Measurements from ENCODE around the gene GFRA1. TPM values are rescaled to one million over a fixed set of nuclear protein-coding genes. Genes with fewer than 3 reads are reported as not detected.

GFRA1 gene
- total RNA-seq, 4 donors from 2014 or later = 21.0 to 62.5 (median 59.3) TPM

GRCh38 chr10:116030576-116030975 is 242.4 kb downstream of the GFRA1 start:
- ATAC-seq = no peak
- no peak overlapping the region for H3K4me3 ChIP-seq
- no peaks in the 10 kb centered on the region for H3K27me3 ChIP-seq
- 33 to 40% methylated on average over 1 to 2 of the region's 3 CpGs for WGBS, 2 donors (ENCODE audit: low coverage in 1 of 2)
- no peaks in the 10 kb centered on the region for H3K4me1 ChIP-seq
- no peak for TF ChIP-seq EP300 (IDR thresholded peaks at IDR 0.05)
- no peak for TF ChIP-seq POLR2A (IDR thresholded peaks at IDR 0.05)
- TF ChIP-seq POLR2AphosphoS5 (IDR thresholded peaks at IDR 0.05) = no peak
- no peak for TF ChIP-seq CTCF (IDR thresholded peaks at IDR 0.05)
- H3K9me3 ChIP-seq = peaks cover 0 to 17% (median 0%) of the 10 kb centered on the region in 3 donors
- no peaks in the 10 kb centered on the region for H3K36me3 ChIP-seq
- no peak overlapping the region for H3K27ac ChIP-seq

DNA sequence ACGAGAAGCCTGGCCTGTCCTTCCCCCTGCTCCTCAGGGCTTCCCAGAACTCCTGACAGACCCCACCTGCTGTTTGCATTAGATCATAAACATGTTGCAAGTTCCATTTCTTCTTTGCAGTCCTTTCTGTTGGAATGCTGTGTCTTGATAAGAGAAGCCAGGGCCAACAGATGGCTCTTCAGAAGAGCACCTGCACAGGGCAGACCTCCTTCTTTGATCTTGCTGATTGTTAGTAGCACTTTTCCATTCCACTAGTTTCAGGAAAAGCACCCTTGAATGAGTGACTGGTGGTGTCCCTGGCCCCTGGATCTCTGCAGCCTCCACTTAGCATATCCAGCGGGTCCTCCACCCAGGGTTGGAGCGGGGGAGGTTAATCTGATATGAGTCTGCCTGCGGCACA is 243.2 kb downstream of the GFRA1 start:
- no peak for ATAC-seq
- TF ChIP-seq POLR2AphosphoS5 (IDR thresholded peaks at IDR 0.05) (no peak), EP300 (IDR thresholded peaks at IDR 0.05) (no peak), POLR2A (IDR thresholded peaks at IDR 0.05) (no peak), CTCF (IDR thresholded peaks at IDR 0.05) (no peak)
- no peaks in the 10 kb centered on the region for H3K27me3 ChIP-seq
- WGBS, 2 donors (ENCODE audit: low coverage in 1 of 2) = 88% methylated on average over 1 of the region's 4 CpGs; no CpG with 5 or more reads in 1 of the 2 donors
- no peak overlapping the region for H3K27ac ChIP-seq
- no peaks in the 10 kb centered on the region for H3K4me1 ChIP-seq
- H3K4me3 ChIP-seq = no peak overlapping the region
- no peaks in the 10 kb centered on the region for H3K36me3 ChIP-seq
- peaks cover 0 to 9% (median 0%) of the 10 kb centered on the region in 3 donors for H3K9me3 ChIP-seq

- 76 to 86% methylated on average over 5 to 6 of the region's 6 CpGs for WGBS, 2 donors (ENCODE audit: low coverage in 1 of 2)
- no peak overlapping the region for H3K27ac ChIP-seq
- no peaks in the 10 kb centered on the region for H3K4me1 ChIP-seq
- no peak overlapping the region for H3K4me3 ChIP-seq
- no peak for ATAC-seq
- H3K36me3 ChIP-seq = no peaks in the 10 kb centered on the region
- TF ChIP-seq EP300 (IDR thresholded peaks at IDR 0.05) = no peak
- no peak for TF ChIP-seq POLR2A (IDR thresholded peaks at IDR 0.05)
- no peak for TF ChIP-seq POLR2AphosphoS5 (IDR thresholded peaks at IDR 0.05)
- TF ChIP-seq CTCF (IDR thresholded peaks at IDR 0.05) = no peak
- no peaks in the 10 kb centered on the region for H3K9me3 ChIP-seq
- no peaks in the 10 kb centered on the region for H3K27me3 ChIP-seq
These were observed 245.7 kb downstream of the GFRA1 start for GRCh38 chr10:116027355-116027754.

GRCh38 chr10:116026725-116027124 is 246.3 kb downstream of the GFRA1 start:
- TF ChIP-seq POLR2A (IDR thresholded peaks at IDR 0.05) (no peak), POLR2AphosphoS5 (IDR thresholded peaks at IDR 0.05) (no peak), CTCF (IDR thresholded peaks at IDR 0.05) (no peak), EP300 (IDR thresholded peaks at IDR 0.05) (no peak)
- Histone ChIP-seq H3K36me3 (no peaks in the 10 kb centered on the region), H3K4me1 (no peaks in the 10 kb centered on the region), H3K27ac (no peak overlapping the region), H3K27me3 (no peaks in the 10 kb centered on the region), H3K9me3 (no peaks in the 10 kb centered on the region), H3K4me3 (no peak overlapping the region)
- no peak for ATAC-seq
- WGBS, 2 donors (ENCODE audit: low coverage in 1 of 2) = 92 to 93% methylated on average over 5 to 6 of the region's 6 CpGs

- Histone ChIP-seq H3K9me3 (no peaks in the 10 kb centered on the region), H3K27me3 (no peaks in the 10 kb centered on the region), H3K36me3 (no peaks in the 10 kb centered on the region), H3K4me1 (no peaks in the 10 kb centered on the region), H3K27ac (no peak overlapping the region), H3K4me3 (no peak overlapping the region)
- TF ChIP-seq POLR2AphosphoS5 (IDR thresholded peaks at IDR 0.05) = no peak
- TF ChIP-seq CTCF (IDR thresholded peaks at IDR 0.05) = no peak
- no peak for TF ChIP-seq POLR2A (IDR thresholded peaks at IDR 0.05)
- TF ChIP-seq EP300 (IDR thresholded peaks at IDR 0.05) = no peak
- 71 to 100% methylated on average over 1 of the region's 1 CpG for WGBS, 2 donors (ENCODE audit: low coverage in 1 of 2)
- ATAC-seq = no peak
These were observed 246.7 kb downstream of the GFRA1 start for GRCh38 chr10:116026315-116026714.
